Gastrocnemius medialis (tissue), 4 donors: ENCODE data around the gene DDX18.

Experiments used
- CTCF ChIP-seq, 5 experiments: fragments of 450-650 bp in 3 of 5; fragments of 200-600 bp in 2 of 5; sonication (generic) in 2 of 5; IDR thresholded peaks in 4 of 5; conservative IDR thresholded peaks in 1 of 5; 1 replicate in 4 of 5; 2 replicates in 1 of 5; pipeline ENCODE4 v1.5.1; 2016 to 2019; ENCODE audit warnings: antibody characterized with exemption in 5 of 5, mild to moderate bottlenecking in 3 of 5, moderate library complexity in 3 of 5
- POLR2A ChIP-seq, 2 donors: fragments of 450-650 bp; IDR thresholded peaks; one replicate each; pipeline ENCODE4 v1.6.1; 2017; ENCODE audit warnings: antibody characterized with exemption in 2 of 2, mild to moderate bottlenecking in 2 of 2, moderate library complexity in 2 of 2

- TF ChIP-seq CTCF (IDR thresholded peaks at IDR 0.05 in 4 of 5, conservative IDR thresholded peaks at IDR 0.05 in 1 of 5): no peak
- TF ChIP-seq POLR2A (IDR thresholded peaks at IDR 0.05): no peak
Measured at GRCh38 chr2:117833911-117834310, 19.4 kb downstream of the DDX18 start.
